ENCODE measurements around the gene BRD4.

GRCh38 chr19:15251010-15251748, 81.2 kb downstream of the BRD4 start:
- TF ChIP-seq POLR2A (IDR thresholded peaks at IDR 0.05) (no peak), EP300 (IDR thresholded peaks at IDR 0.05) (no peak)
- TF ChIP-seq, protein P1, sequence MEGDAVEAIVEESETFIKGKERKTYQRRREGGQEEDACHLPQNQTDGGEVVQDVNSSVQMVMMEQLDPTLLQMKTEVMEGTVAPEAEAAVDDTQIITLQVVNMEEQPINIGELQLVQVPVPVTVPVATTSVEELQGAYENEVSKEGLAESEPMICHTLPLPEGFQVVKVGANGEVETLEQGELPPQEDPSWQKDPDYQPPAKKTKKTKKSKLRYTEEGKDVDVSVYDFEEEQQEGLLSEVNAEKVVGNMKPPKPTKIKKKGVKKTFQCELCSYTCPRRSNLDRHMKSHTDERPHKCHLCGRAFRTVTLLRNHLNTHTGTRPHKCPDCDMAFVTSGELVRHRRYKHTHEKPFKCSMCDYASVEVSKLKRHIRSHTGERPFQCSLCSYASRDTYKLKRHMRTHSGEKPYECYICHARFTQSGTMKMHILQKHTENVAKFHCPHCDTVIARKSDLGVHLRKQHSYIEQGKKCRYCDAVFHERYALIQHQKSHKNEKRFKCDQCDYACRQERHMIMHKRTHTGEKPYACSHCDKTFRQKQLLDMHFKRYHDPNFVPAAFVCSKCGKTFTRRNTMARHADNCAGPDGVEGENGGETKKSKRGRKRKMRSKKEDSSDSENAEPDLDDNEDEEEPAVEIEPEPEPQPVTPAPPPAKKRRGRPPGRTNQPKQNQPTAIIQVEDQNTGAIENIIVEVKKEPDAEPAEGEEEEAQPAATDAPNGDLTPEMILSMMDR (IDR thresholded peaks at IDR 0.05): no peak

Measured in stomach (tissue), 4 donors.